ENCODE measurements around the gene SNX4. TPM values are rescaled to one million over a fixed set of nuclear protein-coding genes. Genes with fewer than 3 reads are reported as not detected.

The SNX4 gene
- total and polyA plus RNA-seq, 4 donors = 25.9 to 54.6 (median 35.2) TPM

DNA sequence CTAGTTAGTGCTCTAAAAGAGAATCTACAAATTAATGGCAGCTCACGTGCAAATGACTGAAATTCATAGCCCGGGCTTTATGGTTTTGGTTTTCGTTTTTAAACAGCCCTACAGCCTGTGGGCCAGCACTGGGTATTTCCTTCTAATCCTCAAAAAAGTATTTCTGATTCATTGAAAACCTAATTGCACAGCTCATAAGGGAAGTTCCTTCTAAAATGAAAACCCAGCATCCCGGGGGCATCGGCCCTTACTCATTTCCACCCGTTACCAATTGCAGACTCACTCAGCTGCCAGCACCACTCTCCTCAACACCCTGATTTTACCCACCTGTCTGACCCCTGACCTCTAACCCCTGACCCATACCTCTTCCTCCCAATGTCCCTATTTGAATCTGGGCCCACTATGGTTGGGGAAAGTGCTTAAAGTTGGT is 85.4 kb downstream of the SNX4 start (continued):
- TF ChIP-seq, protein P1, sequence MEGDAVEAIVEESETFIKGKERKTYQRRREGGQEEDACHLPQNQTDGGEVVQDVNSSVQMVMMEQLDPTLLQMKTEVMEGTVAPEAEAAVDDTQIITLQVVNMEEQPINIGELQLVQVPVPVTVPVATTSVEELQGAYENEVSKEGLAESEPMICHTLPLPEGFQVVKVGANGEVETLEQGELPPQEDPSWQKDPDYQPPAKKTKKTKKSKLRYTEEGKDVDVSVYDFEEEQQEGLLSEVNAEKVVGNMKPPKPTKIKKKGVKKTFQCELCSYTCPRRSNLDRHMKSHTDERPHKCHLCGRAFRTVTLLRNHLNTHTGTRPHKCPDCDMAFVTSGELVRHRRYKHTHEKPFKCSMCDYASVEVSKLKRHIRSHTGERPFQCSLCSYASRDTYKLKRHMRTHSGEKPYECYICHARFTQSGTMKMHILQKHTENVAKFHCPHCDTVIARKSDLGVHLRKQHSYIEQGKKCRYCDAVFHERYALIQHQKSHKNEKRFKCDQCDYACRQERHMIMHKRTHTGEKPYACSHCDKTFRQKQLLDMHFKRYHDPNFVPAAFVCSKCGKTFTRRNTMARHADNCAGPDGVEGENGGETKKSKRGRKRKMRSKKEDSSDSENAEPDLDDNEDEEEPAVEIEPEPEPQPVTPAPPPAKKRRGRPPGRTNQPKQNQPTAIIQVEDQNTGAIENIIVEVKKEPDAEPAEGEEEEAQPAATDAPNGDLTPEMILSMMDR (IDR thresholded peaks at IDR 0.05; ENCODE audit: low read depth, low read length, missing input control) = no peak
- TF ChIP-seq HNF4A (conservative IDR thresholded peaks at IDR 0.05) = no peak

DNA sequence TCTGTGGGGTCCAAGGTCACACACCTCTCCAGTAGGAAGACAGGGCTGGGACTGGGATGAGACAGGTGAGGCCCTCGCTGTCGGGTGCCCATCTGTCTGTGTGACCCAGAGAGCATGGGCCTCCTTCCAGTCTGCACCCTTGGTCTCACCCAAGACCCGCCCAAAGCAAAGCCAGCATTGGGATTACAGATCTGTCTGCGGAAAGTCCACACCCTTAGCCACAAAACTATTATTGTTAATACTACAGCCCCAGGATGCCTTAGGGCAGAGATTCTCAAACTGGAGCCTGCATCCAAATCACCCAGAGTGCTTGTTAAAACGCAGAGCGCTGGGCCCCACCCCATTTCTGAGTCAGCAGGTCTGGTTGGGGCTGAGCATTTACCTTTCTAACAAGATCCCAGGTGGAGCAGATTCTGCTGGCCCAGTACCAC is 86.4 kb downstream of the SNX4 start:
- no peaks in the 10 kb centered on the region for H3K27me3 ChIP-seq (ENCODE audit: control insufficient read depth in 4 of 4, insufficient read depth in 4 of 4, low read length in 3 of 4)
- 90% methylated on average over 6 of the region's 6 CpGs for WGBS

More for the DNA sequence above, 86.4 kb downstream of the SNX4 start:
- Histone ChIP-seq H3K4me1 (ENCODE audit: control insufficient read depth in 4 of 4, insufficient read depth in 4 of 4, low read length in 3 of 4) (peaks cover 6 to 25% (median 20%) of the 10 kb centered on the region in 4 donors), H3K4me3 (ENCODE audit: low read depth in 1 of 3, low read length in 3 of 3) (no peak overlapping the region), H3K9me3 (ENCODE audit: control insufficient read depth in 4 of 4, low read length in 3 of 4) (peaks cover 0 to 2% (median 0%) of the 10 kb centered on the region in 4 donors), H3K27ac (ENCODE audit: low read depth in 1 of 2, low read length in 2 of 2) (no peak overlapping the region), H3K9ac (ENCODE audit: low read depth in 1 of 2, low read length in 2 of 2) (no peak overlapping the region), H3K36me3 (ENCODE audit: control insufficient read depth in 4 of 4, insufficient read depth in 3 of 4, low read depth in 1 of 4, low read length in 3 of 4) (no peaks in the 10 kb centered on the region)
- DNase-seq (ENCODE audit: low spot score) = no peak
- TF ChIP-seq RAD21 (IDR thresholded peaks at IDR 0.05) (no peak), NR2F2 (IDR thresholded peaks at IDR 0.05) (no peak), RXRA (IDR thresholded peaks at IDR 0.05) (no peak), YY1 (IDR thresholded peaks at IDR 0.05) (no peak), SP1 (IDR thresholded peaks at IDR 0.05) (no peak), HNF4A (conservative IDR thresholded peaks at IDR 0.05) (no peak), EGR1 (IDR thresholded peaks at IDR 0.05; ENCODE audit: low read depth in 2 of 2) (no peak), FOXA2 (IDR thresholded peaks at IDR 0.05) (no peak), HNF4G (IDR thresholded peaks at IDR 0.05) (no peak), GABPA (IDR thresholded peaks at IDR 0.05 in 1 of 2, conservative IDR thresholded peaks at IDR 0.05 in 1 of 2) (no peak), TAF1 (conservative IDR thresholded peaks at IDR 0.05) (no peak)
- TF ChIP-seq, protein P1 (IDR thresholded peaks at IDR 0.05; ENCODE audit: low read depth, low read length, missing input control) = no peak
- TF ChIP-seq, protein P2, sequence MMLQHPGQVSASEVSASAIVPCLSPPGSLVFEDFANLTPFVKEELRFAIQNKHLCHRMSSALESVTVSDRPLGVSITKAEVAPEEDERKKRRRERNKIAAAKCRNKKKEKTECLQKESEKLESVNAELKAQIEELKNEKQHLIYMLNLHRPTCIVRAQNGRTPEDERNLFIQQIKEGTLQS (IDR thresholded peaks at IDR 0.05) = no peak
- TF ChIP-seq, protein P3, sequence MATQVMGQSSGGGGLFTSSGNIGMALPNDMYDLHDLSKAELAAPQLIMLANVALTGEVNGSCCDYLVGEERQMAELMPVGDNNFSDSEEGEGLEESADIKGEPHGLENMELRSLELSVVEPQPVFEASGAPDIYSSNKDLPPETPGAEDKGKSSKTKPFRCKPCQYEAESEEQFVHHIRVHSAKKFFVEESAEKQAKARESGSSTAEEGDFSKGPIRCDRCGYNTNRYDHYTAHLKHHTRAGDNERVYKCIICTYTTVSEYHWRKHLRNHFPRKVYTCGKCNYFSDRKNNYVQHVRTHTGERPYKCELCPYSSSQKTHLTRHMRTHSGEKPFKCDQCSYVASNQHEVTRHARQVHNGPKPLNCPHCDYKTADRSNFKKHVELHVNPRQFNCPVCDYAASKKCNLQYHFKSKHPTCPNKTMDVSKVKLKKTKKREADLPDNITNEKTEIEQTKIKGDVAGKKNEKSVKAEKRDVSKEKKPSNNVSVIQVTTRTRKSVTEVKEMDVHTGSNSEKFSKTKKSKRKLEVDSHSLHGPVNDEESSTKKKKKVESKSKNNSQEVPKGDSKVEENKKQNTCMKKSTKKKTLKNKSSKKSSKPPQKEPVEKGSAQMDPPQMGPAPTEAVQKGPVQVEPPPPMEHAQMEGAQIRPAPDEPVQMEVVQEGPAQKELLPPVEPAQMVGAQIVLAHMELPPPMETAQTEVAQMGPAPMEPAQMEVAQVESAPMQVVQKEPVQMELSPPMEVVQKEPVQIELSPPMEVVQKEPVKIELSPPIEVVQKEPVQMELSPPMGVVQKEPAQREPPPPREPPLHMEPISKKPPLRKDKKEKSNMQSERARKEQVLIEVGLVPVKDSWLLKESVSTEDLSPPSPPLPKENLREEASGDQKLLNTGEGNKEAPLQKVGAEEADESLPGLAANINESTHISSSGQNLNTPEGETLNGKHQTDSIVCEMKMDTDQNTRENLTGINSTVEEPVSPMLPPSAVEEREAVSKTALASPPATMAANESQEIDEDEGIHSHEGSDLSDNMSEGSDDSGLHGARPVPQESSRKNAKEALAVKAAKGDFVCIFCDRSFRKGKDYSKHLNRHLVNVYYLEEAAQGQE (IDR thresholded peaks at IDR 0.05) = no peak
